Activated CD4-positive, alpha-beta T cell treated with anti-CD3 and anti-CD28 coated beads, Interleukin-2, amount 10 ng/mL, durations not matched to agents 7 days and 5 days (primary cell): ENCODE results near the gene PRSS23. TPM values are rescaled to one million over a fixed set of nuclear protein-coding genes. Genes with fewer than 3 reads are reported as not detected.

Source experiments
- CTCF ChIA-PET: fragments of 350-600 bp; sonication (Branson Sonifier 250); formaldehyde crosslinking; loops from one replicate; lab custom pipeline; 2021; ENCODE audit warnings: antibody characterized with exemption; lab: Charles Lee
- POLR2A ChIA-PET: fragments of 350-600 bp; sonication (Branson Sonifier 250); formaldehyde crosslinking; loops from one replicate; lab custom pipeline; 2021; ENCODE audit warnings: antibody characterized with exemption; lab: Charles Lee
- DNase-seq: peaks from one replicate; pipeline ENCODE4 v3.0.0-alpha.2; 2020
- H3K27ac Mint-ChIP-seq: one replicate; pipeline ENCODE4 v1.8.0; 2021; ENCODE audit warnings: mild to moderate bottlenecking, moderate library complexity, mixed read lengths
- H3K27me3 Mint-ChIP-seq: one replicate; pipeline ENCODE4 v1.8.0; 2021; ENCODE audit warnings: mixed read lengths
- H3K36me3 Mint-ChIP-seq: one replicate; pipeline ENCODE4 v1.8.0; 2021; ENCODE audit warnings: low read depth, mixed read lengths
- H3K4me1 Mint-ChIP-seq: one replicate; pipeline ENCODE4 v1.8.0; 2021; ENCODE audit warnings: mixed read lengths
- H3K4me3 Mint-ChIP-seq: one replicate; pipeline ENCODE4 v1.8.0; 2021; ENCODE audit warnings: mild to moderate bottlenecking, moderate library complexity, mixed read lengths
- H3K9me3 Mint-ChIP-seq: one replicate; pipeline ENCODE4 v1.8.0; 2021; ENCODE audit warnings: mixed read lengths
- total RNA-seq, 2 experiments: library from RNA; stranded (reverse); gene quantifications; one replicate each; pipeline ENCODE4 v1.2.3, GENCODE V29; 2021

Gene PRSS23
- total RNA-seq, 2 experiments from 2014 or later = 0.35 to 0.40 TPM

GRCh38 chr11:86848132-86848531 is 47.8 kb downstream of the PRSS23 start:
- Mint-ChIP-seq H3K36me3 (no peaks in the 10 kb centered on the region), H3K4me1 (no peaks in the 10 kb centered on the region), H3K27me3 (peaks cover 5% of the 10 kb centered on the region), H3K4me3 (no peak overlapping the region), H3K27ac (no peak overlapping the region), H3K9me3 (no peaks in the 10 kb centered on the region)
- ChIA-PET POLR2A (no interaction called here), CTCF (no interaction called here)
- no peak for DNase-seq

DNA sequence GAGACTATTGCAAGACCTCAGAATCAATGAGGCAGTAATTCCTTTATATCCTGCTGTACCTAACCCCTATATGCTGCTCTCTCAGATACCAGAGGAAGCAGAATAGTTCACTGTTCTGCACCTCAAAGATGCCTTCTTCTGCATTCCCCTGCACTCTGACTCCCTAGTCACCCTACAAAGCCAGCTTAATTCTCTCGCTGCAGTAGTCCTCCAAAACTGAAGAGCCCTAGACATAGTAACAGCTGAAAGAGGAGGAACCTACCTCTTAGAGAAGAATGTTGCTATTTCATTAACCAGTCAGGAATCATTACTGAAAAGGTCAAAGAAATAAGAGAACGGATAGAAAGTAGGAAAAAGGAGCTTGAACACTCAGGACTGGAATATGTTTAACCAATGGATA is 49.3 kb downstream of the PRSS23 start:
- no peaks in the 10 kb centered on the region for H3K4me1 Mint-ChIP-seq
- POLR2A ChIA-PET = no interaction called here
- H3K27ac Mint-ChIP-seq = no peak overlapping the region
- H3K36me3 Mint-ChIP-seq = no peaks in the 10 kb centered on the region
- no peak for DNase-seq
- no peaks in the 10 kb centered on the region for H3K9me3 Mint-ChIP-seq
- CTCF ChIA-PET = interaction anchor here (1.1 kb wide), 1 partner anchor 38 kb away, joined by 3 read pairs; no protein-coding TSS in a partner anchor
- H3K4me3 Mint-ChIP-seq = no peak overlapping the region
- no peaks in the 10 kb centered on the region for H3K27me3 Mint-ChIP-seq

Other genes starting within 250 kb of the PRSS23 start
- 1 to 10 TPM; 1.5 to 2.9 TPM for gene ME3, start 127.9 kb upstream of the PRSS23 start, total RNA-seq
- under 1 TPM in 1 of 2 experiments, not detected in 1; 0.02 TPM for gene FZD4, start 154.9 kb downstream of the PRSS23 start, total RNA-seq
- 10 to 100 TPM; 32.9 to 33.1 TPM for gene TMEM135, start 237.4 kb downstream of the PRSS23 start, total RNA-seq